HepG2 (cell line): ENCODE measurements around the gene COQ8A. TPM values are rescaled to one million over a fixed set of nuclear protein-coding genes. Genes with fewer than 3 reads are reported as not detected.
A peak's percentile ranks its signal among the peaks of the same experiment; 100 is the strongest.

Source experiments
- AHR ChIP-seq: IDR thresholded peaks from 2 replicates; pipeline ENCODE4 v1.6.1; 2018; ENCODE audit warnings: missing genetic modification reagents, missing compliant biosample characterization
- CBX2 ChIP-seq, 2 experiments: fragments of 200-600 bp in 1 of 2; sonication (generic); formaldehyde crosslinking in 1 of 2; IDR thresholded peaks; 2 replicates each; pipeline versions ENCODE4 v1.7.0 to v1.8.1; 2018 to 2022; ENCODE audit warnings: low read depth in 2 of 2, low read length in 1 of 2, mild to moderate bottlenecking in 1 of 2, missing genetic modification reagents in 1 of 2
- GLI4 ChIP-seq: sonication (generic); formaldehyde crosslinking; IDR thresholded peaks from 2 replicates; pipeline ENCODE4 v1.5.1; 2020; ENCODE audit warnings: missing genetic modification reagents, mild to moderate bottlenecking, moderate library complexity, borderline replicate concordance
- HOXA9 ChIP-seq: sonication (generic); formaldehyde crosslinking; IDR thresholded peaks from 2 replicates; pipeline ENCODE4 v1.8.1; 2022; ENCODE audit warnings: missing genetic modification reagents, mild to moderate bottlenecking, moderate library complexity, borderline replicate concordance
- JARID2 ChIP-seq: sonication (generic); formaldehyde crosslinking; IDR thresholded peaks from 2 replicates; pipeline ENCODE4 v1.8.1; 2023; ENCODE audit warnings: missing genetic modification reagents, inconsistent platforms; ENCODE audit not compliant: insufficient replicate concordance
- MBD4 ChIP-seq: IDR thresholded peaks from 2 replicates; pipeline ENCODE4 v1.6.1; 2012; ENCODE audit warnings: low read length, inconsistent platforms, borderline replicate concordance
- NKX3-1 ChIP-seq: sonication (generic); formaldehyde crosslinking; IDR thresholded peaks from 2 replicates; pipeline ENCODE4 v1.5.0; 2020; ENCODE audit warnings: missing genetic modification reagents
- TMF1 ChIP-seq: sonication (generic); formaldehyde crosslinking; IDR thresholded peaks from 2 replicates; pipeline ENCODE4 v1.8.1; 2022; ENCODE audit warnings: low read depth, missing genetic modification reagents
- XBP1 ChIP-seq: sonication (generic); formaldehyde crosslinking; IDR thresholded peaks from 2 replicates; pipeline ENCODE4 v1.5.0; 2020; ENCODE audit warnings: missing genetic modification reagents
- ZIK1 ChIP-seq: sonication (generic); formaldehyde crosslinking; IDR thresholded peaks from 2 replicates; pipeline ENCODE4 v1.5.0; 2020; ENCODE audit warnings: mild to moderate bottlenecking, low read depth, missing genetic modification reagents, borderline replicate concordance
- ZMYM4 ChIP-seq: sonication (generic); formaldehyde crosslinking; IDR thresholded peaks from 2 replicates; pipeline ENCODE4 v1.8.1; 2023; ENCODE audit warnings: mild to moderate bottlenecking, missing genetic modification reagents
- ZNF205 ChIP-seq: IDR thresholded peaks from 2 replicates; pipeline ENCODE4 v1.6.1; 2018; ENCODE audit warnings: missing biosample characterization, missing genetic modification reagents
- ZNF337 ChIP-seq: sonication (generic); formaldehyde crosslinking; IDR thresholded peaks from 2 replicates; pipeline ENCODE4 v1.5.1; 2020; ENCODE audit warnings: missing genetic modification reagents, low read depth, mild to moderate bottlenecking, borderline replicate concordance
- ZNF614 ChIP-seq: IDR thresholded peaks from 2 replicates; pipeline ENCODE4 v1.6.1; 2018; ENCODE audit warnings: missing biosample characterization, missing genetic modification reagents, inconsistent platforms, borderline replicate concordance
- ZNF775 ChIP-seq: sonication (generic); formaldehyde crosslinking; IDR thresholded peaks from 2 replicates; pipeline ENCODE4 v1.4.0; 2020; ENCODE audit warnings: missing genetic modification reagents, mild to moderate bottlenecking, moderate library complexity, borderline replicate concordance
- ZNF781 ChIP-seq: sonication (generic); formaldehyde crosslinking; IDR thresholded peaks from 2 replicates; pipeline ENCODE4 v1.5.1; 2020; ENCODE audit warnings: borderline replicate concordance, mild to moderate bottlenecking, missing genetic modification reagents; ENCODE audit errors: not compliant biosample characterization
- ZNF816 ChIP-seq: sonication (generic); formaldehyde crosslinking; IDR thresholded peaks from 2 replicates; pipeline ENCODE4 v1.8.0; 2022; ENCODE audit warnings: missing genetic modification reagents, mild to moderate bottlenecking, borderline replicate concordance
- ZNF891 ChIP-seq: sonication (generic); formaldehyde crosslinking; IDR thresholded peaks from 2 replicates; pipeline ENCODE4 v1.5.0; 2020; ENCODE audit warnings: mild to moderate bottlenecking, missing genetic modification reagents
- ZSCAN31 ChIP-seq: sonication (generic); formaldehyde crosslinking; IDR thresholded peaks from 2 replicates; pipeline ENCODE4 v1.5.0; 2020; ENCODE audit warnings: low read depth, mild to moderate bottlenecking, missing genetic modification reagents
- polyA plus RNA-seq, 8 experiments: library from polyadenylated mRNA; depleted of rRNA in 3 of 8; stranded (reverse) in 7 of 8; unstranded in 1 of 8; fragments of >200 nt; fragmentation: Illumina TruSeq in 4 of 8; extraction: Trizol in 4 of 8; gene quantifications; 2 replicates each; pipeline versions ENCODE4 v1.2.1 to v1.2.3, GENCODE V29; 2011 to 2016; ENCODE audit warnings: low read depth in 4 of 8, missing spikeins in 1 of 8, mixed read lengths in 1 of 8; ENCODE audit not compliant: insufficient read depth in 1 of 8
- total RNA-seq, 5 experiments: library from RNA; depleted of rRNA; stranded (reverse); fragments of >200 nt; fragmentation: Illumina TruSeq; extraction: Trizol; gene quantifications; 2 replicates each; pipeline ENCODE4 v1.2.3, GENCODE V29; 2016; ENCODE audit warnings: low read depth in 1 of 5
- TF ChIP-seq, protein P1 (sequence below): IDR thresholded peaks from 2 replicates; pipeline ENCODE4 v1.6.1; 2016; ENCODE audit warnings: missing compliant biosample characterization, missing genetic modification reagents, borderline replicate concordance
- TF ChIP-seq, protein P2 (sequence below): sonication (generic); formaldehyde crosslinking; IDR thresholded peaks from 2 replicates; pipeline ENCODE4 v1.4.0; 2020; ENCODE audit warnings: mild to moderate bottlenecking, low read depth, missing genetic modification reagents
- TF ChIP-seq, protein P3 (sequence below): IDR thresholded peaks from 2 replicates; pipeline ENCODE4 v1.6.1; 2018; ENCODE audit warnings: missing genetic modification reagents
- TF ChIP-seq, protein P4 (sequence below): sonication (generic); formaldehyde crosslinking; IDR thresholded peaks from 2 replicates; pipeline ENCODE4 v1.4.0; 2020; ENCODE audit warnings: missing genetic modification reagents

The COQ8A gene
- total and polyA plus RNA-seq, 2 of the 13 experiments (the other 11 are each of a cell fraction or from before 2014, with no cell fraction given) = 60.4 to 88.7 TPM

DNA sequence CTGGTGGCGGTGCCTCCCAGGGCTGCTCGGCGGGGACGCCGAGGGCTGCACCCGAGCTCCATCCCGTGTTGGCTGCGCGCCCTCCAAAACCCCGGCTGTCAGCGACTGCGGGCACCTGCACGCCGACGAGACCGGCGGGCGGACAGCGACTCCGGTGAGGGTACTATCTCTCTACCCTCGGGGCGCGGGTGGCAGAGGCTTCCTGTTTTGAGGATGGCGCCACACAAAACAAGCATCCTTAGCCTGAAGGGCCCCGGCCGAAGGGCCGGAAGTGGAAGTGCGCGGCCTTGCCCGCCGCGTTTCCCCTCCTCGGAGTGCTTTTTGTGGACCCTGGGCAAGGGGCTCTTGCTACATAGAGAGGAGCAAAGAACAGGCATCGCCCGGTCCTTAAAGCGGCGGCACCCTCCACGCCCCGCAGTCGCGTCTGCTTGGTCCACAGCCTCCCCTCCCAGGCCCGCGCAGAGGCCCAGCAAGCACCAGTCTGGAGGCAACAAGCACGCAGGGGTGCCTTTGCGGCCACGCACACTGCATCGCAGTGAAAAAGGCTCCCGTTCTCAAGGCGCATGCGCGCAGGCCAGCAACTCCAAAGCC lies 561 bp upstream of the COQ8A start (continued):
- peak; percentile 88 for TF ChIP-seq ZIK1 (CRISPR knock-in tag)
- no peak for TF ChIP-seq HOXA9 (CRISPR knock-in tag)
- TF ChIP-seq CBX2 (IDR thresholded peaks at IDR 0.05; ENCODE audit: low read depth, low read length) = no peak
- peak; percentile 94; the same call in 1 of the 2 replicates for TF ChIP-seq CBX2 (CRISPR knock-in tag; IDR thresholded peaks at IDR 0.05; ENCODE audit: low read depth)
- peak; percentile 45; the same call in 1 of the 2 replicates for TF ChIP-seq ZNF891 (CRISPR knock-in tag)
- peak; percentile 48 for TF ChIP-seq NKX3-1 (CRISPR knock-in tag)
- TF ChIP-seq, protein P1, sequence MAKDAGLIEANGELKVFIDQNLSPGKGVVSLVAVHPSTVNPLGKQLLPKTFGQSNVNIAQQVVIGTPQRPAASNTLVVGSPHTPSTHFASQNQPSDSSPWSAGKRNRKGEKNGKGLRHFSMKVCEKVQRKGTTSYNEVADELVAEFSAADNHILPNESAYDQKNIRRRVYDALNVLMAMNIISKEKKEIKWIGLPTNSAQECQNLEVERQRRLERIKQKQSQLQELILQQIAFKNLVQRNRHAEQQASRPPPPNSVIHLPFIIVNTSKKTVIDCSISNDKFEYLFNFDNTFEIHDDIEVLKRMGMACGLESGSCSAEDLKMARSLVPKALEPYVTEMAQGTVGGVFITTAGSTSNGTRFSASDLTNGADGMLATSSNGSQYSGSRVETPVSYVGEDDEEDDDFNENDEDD = peak; percentile 12; the same call in 1 of the 2 replicates
- 0 out of 2 replicates have a peak, but pooled peaks have one; percentile 53 for TF ChIP-seq ZNF775 (CRISPR knock-in tag)
- TF ChIP-seq, protein P2, sequence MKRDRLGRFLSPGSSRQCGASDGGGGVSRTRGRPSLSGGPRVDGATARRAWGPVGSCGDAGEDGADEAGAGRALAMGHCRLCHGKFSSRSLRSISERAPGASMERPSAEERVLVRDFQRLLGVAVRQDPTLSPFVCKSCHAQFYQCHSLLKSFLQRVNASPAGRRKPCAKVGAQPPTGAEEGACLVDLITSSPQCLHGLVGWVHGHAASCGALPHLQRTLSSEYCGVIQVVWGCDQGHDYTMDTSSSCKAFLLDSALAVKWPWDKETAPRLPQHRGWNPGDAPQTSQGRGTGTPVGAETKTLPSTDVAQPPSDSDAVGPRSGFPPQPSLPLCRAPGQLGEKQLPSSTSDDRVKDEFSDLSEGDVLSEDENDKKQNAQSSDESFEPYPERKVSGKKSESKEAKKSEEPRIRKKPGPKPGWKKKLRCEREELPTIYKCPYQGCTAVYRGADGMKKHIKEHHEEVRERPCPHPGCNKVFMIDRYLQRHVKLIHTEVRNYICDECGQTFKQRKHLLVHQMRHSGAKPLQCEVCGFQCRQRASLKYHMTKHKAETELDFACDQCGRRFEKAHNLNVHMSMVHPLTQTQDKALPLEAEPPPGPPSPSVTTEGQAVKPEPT (CRISPR knock-in tag) = peak; percentile 96; the same call in 1 of the 2 replicates
- no peak for TF ChIP-seq MBD4
- TF ChIP-seq ZNF337 (CRISPR knock-in tag) = no peak
- peak; percentile 93 for TF ChIP-seq ZNF781
- TF ChIP-seq, protein P3, sequence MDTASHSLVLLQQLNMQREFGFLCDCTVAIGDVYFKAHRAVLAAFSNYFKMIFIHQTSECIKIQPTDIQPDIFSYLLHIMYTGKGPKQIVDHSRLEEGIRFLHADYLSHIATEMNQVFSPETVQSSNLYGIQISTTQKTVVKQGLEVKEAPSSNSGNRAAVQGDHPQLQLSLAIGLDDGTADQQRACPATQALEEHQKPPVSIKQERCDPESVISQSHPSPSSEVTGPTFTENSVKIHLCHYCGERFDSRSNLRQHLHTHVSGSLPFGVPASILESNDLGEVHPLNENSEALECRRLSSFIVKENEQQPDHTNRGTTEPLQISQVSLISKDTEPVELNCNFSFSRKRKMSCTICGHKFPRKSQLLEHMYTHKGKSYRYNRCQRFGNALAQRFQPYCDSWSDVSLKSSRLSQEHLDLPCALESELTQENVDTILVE = no peak; the same call in 1 of the 2 replicates
- TF ChIP-seq AHR = 0 out of 2 replicates have a peak, but pooled peaks have one; percentile 10
- TF ChIP-seq ZSCAN31 (CRISPR knock-in tag) = no peak
- 0 out of 2 replicates have a peak, but pooled peaks have one; percentile 29 for TF ChIP-seq ZNF816 (CRISPR knock-in tag)
- TF ChIP-seq, protein P4, sequence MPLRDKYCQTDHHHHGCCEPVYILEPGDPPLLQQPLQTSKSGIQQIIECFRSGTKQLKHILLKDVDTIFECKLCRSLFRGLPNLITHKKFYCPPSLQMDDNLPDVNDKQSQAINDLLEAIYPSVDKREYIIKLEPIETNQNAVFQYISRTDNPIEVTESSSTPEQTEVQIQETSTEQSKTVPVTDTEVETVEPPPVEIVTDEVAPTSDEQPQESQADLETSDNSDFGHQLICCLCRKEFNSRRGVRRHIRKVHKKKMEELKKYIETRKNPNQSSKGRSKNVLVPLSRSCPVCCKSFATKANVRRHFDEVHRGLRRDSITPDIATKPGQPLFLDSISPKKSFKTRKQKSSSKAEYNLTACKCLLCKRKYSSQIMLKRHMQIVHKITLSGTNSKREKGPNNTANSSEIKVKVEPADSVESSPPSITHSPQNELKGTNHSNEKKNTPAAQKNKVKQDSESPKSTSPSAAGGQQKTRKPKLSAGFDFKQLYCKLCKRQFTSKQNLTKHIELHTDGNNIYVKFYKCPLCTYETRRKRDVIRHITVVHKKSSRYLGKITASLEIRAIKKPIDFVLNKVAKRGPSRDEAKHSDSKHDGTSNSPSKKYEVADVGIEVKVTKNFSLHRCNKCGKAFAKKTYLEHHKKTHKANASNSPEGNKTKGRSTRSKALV (CRISPR knock-in tag) = peak; percentile 27; the same call in 1 of the 2 replicates
- TF ChIP-seq JARID2 (CRISPR knock-in tag) = peak; percentile 30
- TF ChIP-seq ZNF205 (CRISPR knock-in tag) = 0 out of 2 replicates have a peak, but pooled peaks have one; percentile 69
- TF ChIP-seq ZNF614 (CRISPR knock-in tag) = peak; percentile 70; the same call in 1 of the 2 replicates
- 0 out of 2 replicates have a peak, but pooled peaks have one; percentile 5 for TF ChIP-seq XBP1 (CRISPR knock-in tag)
- TF ChIP-seq ZMYM4 (CRISPR knock-in tag) = peak; percentile 87
- peak; percentile 95 for TF ChIP-seq TMF1
- peak; percentile 28; the same call in 1 of the 2 replicates for TF ChIP-seq GLI4
